LNCaP clone FGC (cell line): ENCODE results near the gene PLEKHA5.

Experiments
- DNase-seq: peaks from one replicate; pipeline ENCODE4 v3.0.0-alpha.2; 2011; ENCODE audit warnings: low read depth
- H3K4me3 ChIP-seq: 2 replicates; pipeline ENCODE4 v1.5.1; 2011; ENCODE audit warnings: mild to moderate bottlenecking, low read depth, low read length, control low read depth
- TF ChIP-seq, protein P1 (sequence below): IDR thresholded peaks from 2 replicates; pipeline ENCODE4 v1.5.1; 2012; ENCODE audit warnings: mild to moderate bottlenecking; ENCODE audit not compliant: control insufficient read depth, insufficient read depth; ENCODE audit errors: extremely low read depth

Gene PLEKHA5

DNA sequence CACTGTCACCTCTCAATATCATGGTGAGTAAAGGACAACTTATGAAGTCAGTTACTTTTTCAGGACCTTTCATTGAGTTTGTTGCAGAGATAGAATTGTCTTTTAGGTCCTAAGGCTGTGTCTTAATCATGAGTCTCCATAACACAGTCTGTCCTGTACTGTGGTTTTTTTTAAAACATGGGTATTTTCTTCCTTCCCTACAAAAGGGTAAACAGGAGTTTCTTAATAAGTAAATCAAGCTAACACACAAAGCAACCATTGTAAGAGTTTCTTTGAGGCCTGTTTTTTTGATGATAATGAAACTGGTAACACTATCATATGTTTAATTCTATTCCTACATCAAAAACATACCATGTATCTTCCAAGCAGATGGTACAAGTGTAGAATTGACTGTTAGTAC is 101.4 kb downstream of the PLEKHA5 start:
- no peak for DNase-seq
- TF ChIP-seq, protein P1, sequence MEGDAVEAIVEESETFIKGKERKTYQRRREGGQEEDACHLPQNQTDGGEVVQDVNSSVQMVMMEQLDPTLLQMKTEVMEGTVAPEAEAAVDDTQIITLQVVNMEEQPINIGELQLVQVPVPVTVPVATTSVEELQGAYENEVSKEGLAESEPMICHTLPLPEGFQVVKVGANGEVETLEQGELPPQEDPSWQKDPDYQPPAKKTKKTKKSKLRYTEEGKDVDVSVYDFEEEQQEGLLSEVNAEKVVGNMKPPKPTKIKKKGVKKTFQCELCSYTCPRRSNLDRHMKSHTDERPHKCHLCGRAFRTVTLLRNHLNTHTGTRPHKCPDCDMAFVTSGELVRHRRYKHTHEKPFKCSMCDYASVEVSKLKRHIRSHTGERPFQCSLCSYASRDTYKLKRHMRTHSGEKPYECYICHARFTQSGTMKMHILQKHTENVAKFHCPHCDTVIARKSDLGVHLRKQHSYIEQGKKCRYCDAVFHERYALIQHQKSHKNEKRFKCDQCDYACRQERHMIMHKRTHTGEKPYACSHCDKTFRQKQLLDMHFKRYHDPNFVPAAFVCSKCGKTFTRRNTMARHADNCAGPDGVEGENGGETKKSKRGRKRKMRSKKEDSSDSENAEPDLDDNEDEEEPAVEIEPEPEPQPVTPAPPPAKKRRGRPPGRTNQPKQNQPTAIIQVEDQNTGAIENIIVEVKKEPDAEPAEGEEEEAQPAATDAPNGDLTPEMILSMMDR: no peak
- no peak overlapping the region for H3K4me3 ChIP-seq

- no peak for DNase-seq
- no peak overlapping the region for H3K4me3 ChIP-seq
- TF ChIP-seq, protein P1: no peak
Observed at GRCh38 chr12:19234171-19234704, 104.7 kb downstream of the PLEKHA5 start.

DNA sequence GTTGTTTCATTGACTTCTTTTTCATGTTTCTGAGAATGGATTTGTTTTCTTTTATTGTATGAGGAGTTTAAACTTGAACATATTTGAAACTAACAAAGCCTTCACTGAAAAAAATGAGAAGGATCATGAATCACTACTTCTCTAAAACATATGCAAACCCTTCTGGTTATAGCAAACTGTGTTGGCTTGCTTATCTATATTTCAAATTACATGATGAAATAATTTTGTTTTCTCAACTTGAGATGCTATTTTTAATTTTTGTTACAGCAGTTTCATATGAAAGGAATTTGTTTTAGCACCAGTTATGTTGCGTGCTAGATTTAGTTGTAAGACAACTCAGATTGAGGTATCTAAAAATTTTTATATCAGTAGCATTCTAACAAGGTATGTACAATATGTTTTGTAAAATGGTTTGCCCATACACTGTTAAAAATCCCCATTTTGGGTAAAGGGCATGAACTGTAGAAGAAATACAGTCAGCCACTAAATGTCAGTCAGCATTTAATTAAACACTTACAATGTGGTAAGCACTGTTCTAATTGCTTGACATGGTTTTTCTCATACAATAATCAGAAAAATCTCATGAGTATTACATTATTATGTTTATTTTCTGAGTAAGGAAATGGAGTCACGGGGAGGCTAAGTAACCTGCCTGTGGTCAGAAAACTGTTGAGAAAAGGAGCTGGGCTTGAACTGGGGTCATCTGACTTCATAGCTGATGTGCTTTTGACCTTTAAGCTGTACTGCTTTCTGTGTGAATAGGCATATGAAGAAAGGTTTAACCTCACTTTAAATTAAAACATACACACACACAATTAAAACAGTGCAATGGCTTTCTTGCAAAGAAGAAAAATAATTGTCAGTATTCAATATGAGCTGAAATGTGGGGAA is 105.7 kb downstream of the PLEKHA5 start:
- TF ChIP-seq, protein P1: no peak
- no peak overlapping the region for H3K4me3 ChIP-seq
- no peak for DNase-seq

- no peak for DNase-seq
- H3K4me3 ChIP-seq: no peak overlapping the region
- TF ChIP-seq, protein P1: no peak
Observed at GRCh38 chr12:19236656-19237055, 107.1 kb downstream of the PLEKHA5 start.

- TF ChIP-seq, protein P1: no peak
- no peak for DNase-seq
- no peak overlapping the region for H3K4me3 ChIP-seq
Observed at GRCh38 chr12:19238540-19238939, 109.0 kb downstream of the PLEKHA5 start.

DNA sequence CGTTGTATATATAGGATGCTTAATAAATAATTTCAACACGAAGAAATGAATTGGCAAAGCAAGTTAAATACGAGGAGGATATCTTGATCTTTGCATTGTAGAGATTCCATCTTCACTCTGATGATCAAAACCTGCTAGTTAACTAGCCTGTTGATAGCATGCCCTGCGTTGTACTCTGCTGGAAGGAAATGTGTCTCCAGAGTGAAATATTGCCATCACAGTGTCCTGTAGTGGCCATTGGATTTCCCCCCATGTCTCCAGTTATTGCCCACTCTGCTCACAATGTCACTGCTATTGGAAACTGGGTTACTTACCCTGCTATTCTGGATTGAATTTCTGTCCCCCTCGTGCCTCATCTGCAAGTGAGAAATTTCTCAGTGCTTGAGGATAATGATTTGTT is 109.6 kb downstream of the PLEKHA5 start:
- DNase-seq: no peak
- H3K4me3 ChIP-seq: no peak overlapping the region
- TF ChIP-seq, protein P1: no peak

DNA sequence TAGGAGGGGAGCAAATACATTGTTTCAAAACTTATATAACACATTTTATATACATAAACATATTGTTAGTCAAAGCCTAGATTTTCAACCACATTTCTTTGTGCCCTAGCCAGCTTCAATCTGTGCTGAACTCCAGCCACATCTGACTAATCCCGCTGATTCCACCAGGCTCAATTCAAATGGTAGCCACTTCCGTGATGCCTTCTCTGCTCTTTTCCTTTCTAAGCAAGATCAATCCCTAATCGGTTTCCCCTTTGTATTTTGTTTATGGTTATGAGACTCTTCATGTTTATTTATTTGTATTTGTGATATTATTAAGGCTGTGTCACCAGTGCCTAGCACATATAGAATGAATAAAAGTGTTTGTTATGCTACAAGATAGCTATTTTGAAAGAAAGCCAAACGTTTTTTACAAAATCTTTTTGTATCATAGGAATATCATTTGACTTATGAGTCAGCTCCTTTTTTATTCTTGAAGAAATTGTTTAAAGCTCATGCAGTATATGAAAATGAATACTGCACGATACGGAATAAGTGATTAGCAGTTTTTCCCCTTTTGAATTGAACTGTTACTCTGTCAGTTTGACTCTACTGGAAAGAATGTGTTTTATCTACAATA is 110.2 kb downstream of the PLEKHA5 start:
- no peak for DNase-seq
- no peak overlapping the region for H3K4me3 ChIP-seq
- TF ChIP-seq, protein P1: no peak
